Erythroblast (primary cell): ENCODE measurements around the gene MBP.

Experiments
- DNase-seq, 2 experiments: peaks; one replicate each; lab custom pipeline; 2025; lab: John Stamatoyannopoulos, UW
- GATA1 ChIP-seq: IDR thresholded peaks from 2 replicates; pipeline ENCODE4 v1.6.1; 2011; ENCODE audit warnings: low read depth, mild to moderate bottlenecking, control low read depth, low read length, moderate library complexity
- POLR2A ChIP-seq: IDR thresholded peaks from 2 replicates; pipeline ENCODE4 v1.6.1; 2011; ENCODE audit warnings: mild to moderate bottlenecking, low read length

The MBP gene

DNA sequence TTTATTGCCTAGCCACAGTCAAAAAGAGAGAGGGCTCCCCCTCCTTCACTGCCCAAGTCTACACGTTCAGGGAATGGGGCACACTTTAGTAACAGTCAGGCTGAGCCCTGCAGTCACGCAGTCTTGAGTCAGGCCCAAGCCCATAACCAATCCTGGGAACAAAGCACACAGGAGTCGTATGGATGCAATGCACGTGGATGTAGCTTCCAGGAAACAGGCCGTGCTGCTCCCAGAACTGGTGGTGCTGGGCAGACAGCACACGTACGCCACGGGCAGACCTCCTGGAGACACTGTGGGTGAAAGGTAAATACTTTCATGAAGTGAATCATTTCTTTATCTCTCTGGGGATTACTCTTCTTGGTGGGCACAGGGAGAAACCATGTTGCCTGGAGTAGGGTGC is 30.0 kb upstream of the MBP start:
- DNase-seq = no peak
- TF ChIP-seq POLR2A (no peak), GATA1 (no peak)

DNA sequence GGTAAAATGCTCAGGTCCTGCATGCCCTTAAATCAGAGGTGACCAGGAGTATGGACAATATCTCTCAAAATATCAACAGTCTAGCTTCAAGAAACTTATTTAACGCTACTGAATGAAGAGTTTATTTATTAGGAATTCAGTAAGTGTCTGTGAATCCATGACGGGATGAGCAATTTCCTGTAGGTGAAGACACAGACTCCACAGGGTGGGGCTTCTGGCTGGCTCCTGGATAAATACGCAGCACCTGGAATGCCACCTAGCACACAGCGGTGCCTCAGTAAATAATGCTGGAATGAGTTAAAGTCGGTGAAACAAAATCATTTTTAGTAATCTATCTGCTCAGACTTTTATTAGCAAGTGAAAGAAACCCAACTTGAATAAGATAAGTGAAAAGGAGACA is 29.4 kb upstream of the MBP start:
- DNase-seq = no peak
- no peak for TF ChIP-seq GATA1
- no peak for TF ChIP-seq POLR2A

DNA sequence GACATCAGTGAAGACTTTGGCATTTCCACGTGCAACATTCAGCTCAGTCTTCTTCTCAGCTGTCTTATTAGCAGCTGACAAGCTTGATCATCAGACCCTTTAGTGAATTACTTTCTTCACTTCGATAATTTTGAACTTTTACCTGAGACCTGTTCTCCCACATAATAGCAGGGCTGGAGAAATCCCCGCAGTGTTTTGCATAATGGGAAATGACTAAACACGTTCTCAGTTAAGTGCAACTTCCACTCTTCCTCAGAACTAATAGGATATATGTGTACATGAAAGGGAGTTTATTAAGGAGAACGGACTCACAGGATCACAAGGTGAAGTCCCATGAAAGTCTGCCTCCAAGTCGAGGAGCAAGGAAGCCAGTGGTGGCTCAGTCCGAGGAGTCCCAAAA is 28.8 kb upstream of the MBP start:
- no peak for DNase-seq
- TF ChIP-seq POLR2A (no peak), GATA1 (no peak)

DNA sequence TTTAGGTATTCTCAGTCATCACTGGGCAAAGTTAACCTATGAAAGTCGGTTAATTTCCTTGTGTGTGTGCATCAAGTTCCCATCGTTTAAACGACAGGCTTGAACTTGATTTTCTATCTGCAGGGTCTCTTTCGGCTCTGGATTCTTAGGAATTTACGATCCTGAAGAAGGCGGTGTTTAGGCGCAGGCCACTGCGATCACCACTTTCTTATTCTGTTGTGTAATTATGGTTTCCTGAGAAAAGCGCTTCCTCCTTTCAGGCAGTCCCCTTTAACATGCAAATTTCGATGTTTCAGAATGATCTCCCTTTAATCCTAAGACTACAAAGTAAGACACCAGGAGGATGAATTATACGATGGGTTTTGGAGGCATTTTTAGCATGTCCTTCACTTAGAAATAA is 27.9 kb upstream of the MBP start:
- no peak for DNase-seq
- TF ChIP-seq GATA1 (no peak), POLR2A (no peak)

DNA sequence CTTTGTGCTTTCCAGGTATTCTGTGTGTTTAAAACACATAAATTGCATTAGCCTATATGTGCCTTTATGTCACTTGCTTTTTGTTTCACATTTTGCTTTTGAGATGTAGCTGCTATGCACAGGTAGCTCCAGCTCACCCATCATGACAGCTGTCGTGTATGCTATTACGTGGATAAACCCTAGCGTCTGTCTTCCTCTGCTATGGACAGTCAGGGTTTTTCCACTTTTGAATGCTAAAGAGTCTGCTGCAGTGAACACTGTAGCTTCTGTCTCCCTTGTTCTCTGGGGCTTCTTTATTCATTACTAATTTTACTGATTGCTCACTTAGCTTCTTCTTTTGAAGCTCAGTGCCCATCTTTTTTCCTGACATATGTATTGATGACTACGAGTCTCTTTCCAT is 24.7 kb upstream of the MBP start:
- TF ChIP-seq GATA1 (no peak), POLR2A (no peak)
- no peak for DNase-seq

DNA sequence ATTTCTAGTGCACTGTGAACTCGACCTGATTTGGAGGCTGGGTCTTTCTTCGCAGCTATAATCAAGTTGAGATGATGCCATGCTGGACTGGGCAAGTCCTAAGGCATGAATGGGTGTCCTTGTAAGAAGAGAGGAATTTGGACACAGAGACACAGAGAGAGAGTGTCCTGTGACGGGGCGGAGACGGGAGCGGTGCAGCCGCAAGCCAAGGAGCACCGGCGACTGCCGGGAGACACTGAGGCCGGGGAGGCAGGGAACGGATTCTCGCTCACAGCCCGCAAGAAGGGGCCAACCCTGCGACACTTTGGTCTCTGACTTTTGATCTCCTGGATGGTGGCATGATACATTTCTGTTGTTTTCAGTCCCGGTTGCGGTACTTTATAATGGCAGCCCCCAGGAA is 22.4 kb upstream of the MBP start:
- TF ChIP-seq POLR2A (no peak), GATA1 (no peak)
- DNase-seq = no peak

DNA sequence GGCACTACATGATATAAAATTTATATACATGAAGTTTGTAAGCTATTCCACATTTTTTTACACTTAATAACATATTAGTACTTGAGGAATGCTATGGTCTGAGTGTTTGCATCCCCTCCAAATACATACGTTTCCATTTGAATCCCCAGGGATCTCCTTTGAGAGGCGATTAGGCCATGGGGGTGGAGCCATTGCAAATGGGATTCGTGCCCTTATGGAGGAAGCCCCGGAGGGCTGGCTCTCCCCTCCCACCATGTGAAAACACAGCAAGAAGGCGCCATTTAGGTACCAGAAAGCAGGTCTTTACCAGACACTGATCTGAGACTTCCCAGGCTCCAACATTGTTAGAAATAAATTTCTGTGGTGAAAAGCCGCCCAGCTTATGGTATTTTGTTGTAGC is 20.8 kb upstream of the MBP start:
- DNase-seq = no peak
- no peak for TF ChIP-seq GATA1
- TF ChIP-seq POLR2A = no peak

DNA sequence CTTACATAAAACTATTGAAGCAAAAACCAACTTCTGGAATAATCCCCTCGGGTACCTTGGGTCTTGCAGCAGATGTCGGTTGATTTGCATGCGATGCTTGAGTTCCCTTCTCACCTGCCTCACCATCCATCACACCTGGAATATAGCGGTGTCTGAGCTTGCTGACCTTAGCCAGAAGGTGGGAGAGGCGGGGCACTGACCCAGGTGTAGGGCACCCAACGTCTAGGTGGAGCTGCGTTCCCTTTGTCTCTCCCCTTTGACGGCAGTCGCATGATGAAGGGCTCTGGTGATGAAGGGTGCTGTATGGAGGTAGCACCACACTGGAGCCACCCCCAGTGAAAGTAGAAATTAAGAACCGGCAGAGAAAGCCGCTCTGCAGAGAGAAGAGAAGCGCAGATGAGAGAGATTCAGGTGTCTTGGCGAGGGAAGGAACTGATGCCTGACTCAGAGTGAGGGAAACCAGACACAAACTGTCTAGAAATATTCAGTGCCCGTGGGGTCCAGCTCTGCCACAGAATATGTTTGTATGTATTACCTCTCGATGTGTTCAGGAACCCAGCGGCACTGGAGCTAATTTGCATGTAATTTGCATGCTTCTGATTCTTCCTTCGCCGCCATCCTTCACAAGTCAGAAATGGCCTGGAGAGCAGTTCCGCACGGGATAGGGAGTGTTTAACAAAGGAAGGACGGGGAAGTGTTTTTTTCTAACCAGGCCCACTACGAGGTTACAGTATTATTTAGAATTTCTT is 19.4 kb upstream of the MBP start:
- DNase-seq = no peak
- no peak for TF ChIP-seq POLR2A
- TF ChIP-seq GATA1 = no peak

DNA sequence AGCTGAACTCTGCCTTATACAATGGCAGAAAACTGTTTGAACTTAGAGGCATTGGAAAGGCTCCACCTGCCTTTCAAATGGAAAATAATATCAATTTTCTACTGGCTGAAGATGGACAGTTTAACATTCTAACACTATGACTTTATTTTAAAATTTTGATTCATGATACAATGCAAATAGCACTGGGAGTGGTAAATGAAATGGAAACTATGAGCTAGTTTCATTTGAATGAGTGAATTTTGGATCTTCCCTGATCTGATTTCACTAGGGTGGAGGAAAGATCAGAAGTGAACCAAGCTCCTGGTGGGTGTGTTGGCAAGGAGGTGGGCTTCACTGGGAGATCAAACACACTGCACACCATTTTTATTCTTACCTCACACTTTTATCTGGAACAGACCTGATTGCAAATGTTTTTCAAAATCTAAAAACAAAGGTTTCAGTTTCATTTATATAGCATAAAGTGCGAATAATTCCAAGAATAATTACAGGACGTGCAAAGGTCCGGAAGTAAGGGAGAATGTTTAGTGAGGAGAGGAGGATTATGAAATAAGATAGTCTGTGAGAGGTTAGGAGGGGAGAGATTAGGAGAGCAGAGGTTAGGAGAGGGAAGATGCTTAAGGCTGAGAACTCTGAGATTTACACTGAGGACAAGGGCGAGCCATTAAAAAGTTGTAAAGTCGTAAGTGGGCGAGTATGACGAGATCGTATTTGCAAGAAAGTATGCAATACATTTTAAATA is 18.6 kb upstream of the MBP start:
- TF ChIP-seq POLR2A (no peak), GATA1 (no peak)
- no peak for DNase-seq

DNA sequence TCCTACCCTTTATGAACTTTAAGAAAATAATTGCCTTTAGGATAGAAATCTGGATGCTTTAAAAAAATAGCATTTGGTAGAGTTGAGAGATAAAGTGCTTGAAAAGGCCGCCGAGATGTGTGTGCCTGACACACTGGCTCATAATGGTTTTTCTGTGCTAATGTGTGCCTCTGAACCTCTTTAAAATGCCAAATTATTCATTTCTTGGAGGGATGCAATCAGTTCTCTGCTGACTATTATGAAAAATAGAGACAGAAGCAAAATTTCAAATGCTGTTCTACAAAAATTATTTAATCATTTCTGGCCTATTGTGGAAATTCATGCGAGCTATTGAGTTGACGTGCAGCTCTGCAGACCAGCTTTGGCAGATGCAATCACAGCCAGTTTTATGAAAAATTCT is 18.0 kb upstream of the MBP start:
- DNase-seq = no peak
- no peak for TF ChIP-seq GATA1
- TF ChIP-seq POLR2A = no peak

DNA sequence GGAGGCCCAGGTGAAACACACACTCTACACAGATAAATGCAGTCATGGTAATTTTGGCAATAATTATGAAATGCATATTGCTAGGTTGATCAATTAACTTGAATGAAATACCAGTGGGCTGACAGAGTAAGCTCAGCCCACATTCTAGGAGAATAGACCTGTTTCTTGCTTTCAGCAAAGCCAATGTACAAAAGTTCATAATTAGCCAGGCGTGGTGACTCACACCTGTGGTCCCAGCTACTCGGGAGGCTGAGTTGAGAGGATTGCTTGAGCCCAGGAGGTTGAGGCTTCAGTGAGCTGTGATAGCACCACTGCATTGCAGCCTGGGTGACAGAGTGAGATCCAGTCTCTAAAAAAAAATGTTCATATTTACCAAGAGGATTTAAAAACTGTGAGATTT is 15.7 kb upstream of the MBP start:
- TF ChIP-seq POLR2A (no peak), GATA1 (no peak)
- no peak for DNase-seq

DNA sequence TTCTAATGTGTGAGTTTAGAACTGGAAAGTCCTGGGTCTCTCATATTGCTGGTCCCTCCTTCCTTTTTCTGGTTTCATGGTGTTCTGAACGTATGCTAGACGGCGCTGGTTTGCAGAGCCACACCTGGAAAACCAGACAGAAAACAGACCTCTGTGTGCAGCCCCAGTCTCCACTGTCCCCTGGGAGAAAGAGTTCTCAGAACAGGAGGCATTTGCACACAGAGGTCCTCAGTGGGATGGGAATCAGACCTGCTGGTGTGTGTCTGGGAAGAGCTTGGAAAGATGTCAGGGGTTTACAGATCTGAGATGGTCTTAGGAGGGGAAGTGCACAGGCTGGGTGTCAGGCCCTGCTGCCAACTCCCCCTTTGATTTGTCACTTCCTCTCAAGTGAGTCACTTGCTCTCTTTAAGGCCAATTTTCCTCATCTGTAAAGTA is 14.9 kb upstream of the MBP start:
- DNase-seq = no peak
- TF ChIP-seq POLR2A = no peak
- no peak for TF ChIP-seq GATA1

DNA sequence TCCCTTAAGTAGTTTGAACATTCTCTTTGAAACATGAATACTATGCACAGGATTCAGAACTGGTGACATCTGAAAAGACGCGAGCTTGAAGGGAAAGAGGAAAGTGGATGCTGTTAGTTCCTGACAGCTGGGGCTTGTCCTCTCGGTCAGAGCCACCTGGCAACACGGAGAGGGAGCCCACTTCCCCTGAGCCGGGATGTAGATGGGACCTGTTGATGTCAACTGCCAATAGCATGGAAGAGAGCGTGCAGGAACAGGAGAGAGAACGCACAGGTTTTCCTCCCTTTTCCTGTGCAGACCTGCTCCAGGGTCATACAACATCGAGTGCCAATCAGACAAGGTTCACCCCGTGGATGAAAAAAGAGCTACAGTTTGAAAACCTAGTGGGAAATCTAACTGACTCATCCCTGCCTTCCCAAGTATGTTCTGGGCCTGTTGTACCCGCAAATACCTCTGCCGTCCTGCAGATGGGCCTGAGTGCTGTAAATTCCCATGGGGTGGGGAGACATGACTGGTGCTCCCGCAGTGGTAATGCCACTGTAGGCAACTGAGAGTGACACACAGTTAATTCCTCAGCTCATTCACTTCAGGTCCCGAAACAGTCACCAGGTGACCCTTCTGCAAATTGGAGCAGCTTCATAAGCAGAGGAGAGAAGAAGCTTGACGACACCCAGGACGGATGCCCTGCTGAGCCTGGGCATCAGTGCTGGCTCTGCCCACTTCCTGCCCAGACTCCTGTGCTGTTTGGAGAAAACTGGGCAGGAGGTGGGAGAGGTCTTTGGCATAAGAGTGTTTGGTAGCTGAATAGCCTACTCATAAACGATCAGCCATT is 13.9 kb upstream of the MBP start:
- TF ChIP-seq POLR2A (no peak), GATA1 (no peak)
- no peak for DNase-seq

DNA sequence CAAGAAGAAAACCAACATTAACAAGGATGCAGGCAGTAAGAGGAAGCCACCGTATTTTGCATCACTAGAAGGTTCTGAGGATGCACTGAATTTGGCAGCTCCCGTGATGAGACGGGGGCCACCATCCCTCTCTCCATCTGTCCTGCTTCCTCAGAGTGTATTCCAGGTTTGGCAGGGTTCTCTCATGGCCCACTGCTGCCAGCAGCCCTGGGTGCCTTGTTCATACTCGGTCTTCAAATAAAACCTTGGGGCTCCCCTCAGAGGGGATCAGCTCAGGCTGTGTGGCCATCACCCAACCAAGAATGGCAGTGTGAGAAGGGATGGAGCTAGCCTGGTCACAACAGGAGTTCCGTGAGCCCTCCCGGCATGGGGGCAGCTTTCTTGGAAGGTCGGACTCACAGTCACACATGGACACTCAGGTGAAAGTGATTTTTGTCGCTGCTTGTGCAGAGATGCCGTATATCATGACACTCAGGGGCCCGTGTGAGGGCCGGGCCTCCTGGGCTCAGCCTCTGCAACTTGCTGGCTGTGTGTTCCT is 12.8 kb upstream of the MBP start:
- TF ChIP-seq POLR2A = no peak
- TF ChIP-seq GATA1 = no peak
- no peak for DNase-seq

DNA sequence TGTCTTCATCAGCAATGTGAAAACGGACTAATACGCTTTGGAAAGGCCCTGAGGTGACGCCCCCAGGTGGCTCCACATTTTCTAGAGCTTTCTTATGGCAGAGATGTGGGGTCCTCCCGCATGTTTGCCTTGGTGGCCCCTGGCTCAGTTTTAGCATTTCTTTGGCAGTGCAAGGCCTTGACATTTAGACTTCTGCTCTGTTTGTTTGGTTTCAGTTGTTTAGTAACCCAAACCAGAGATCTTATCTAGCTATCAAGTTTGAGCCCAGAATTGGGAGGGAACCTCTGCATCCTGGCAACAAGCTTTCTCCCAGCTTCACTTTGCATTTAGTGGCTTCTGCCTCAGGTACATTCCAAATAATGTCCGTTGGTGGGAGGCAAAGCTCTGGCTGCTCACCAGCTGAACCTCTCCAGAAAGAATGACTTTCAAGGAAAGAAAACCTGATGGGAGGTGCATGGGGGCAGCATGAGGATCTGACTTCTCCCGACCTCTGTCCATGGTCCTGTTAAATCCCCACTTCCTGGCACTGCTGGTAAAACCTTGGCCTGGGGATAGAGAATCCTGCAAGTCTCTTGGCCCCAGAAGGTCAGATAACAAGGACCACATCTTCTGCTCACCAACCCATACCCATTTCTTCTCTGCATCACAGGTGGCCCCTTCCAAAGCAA is 12.0 kb upstream of the MBP start:
- TF ChIP-seq GATA1 (no peak), POLR2A (no peak)
- DNase-seq = no peak
